Measurements from ENCODE around the gene PTK6.
"Not testable (repeated sequence)": the region's sequence is repeated elsewhere in the genome, so short reads cannot be mapped to it uniquely, and the experiment has no call there.

PTK6 gene

GRCh38 chr20:63536997-63537524 lies at the start of gene PTK6:
PTK6 (minus strand) TSS chr20:63537376; CDS start chr20:63537314, 62 bp downstream.
- DNase-seq (ENCODE audit: low read depth): no peak

- DNase-seq (ENCODE audit: low read depth): no peak
These were observed 49.6 kb upstream of the PTK6 start for GRCh38 chr20:63586797-63587196.

GRCh38 chr20:63585616-63586565 lies 48.7 kb upstream of the PTK6 start:
- no peak for DNase-seq (ENCODE audit: low read depth)

- no peak for DNase-seq (ENCODE audit: low read depth)
These were observed 45.3 kb upstream of the PTK6 start for GRCh38 chr20:63582382-63583063.

GRCh38 chr20:63580796-63581461 lies 43.8 kb upstream of the PTK6 start:
- DNase-seq (ENCODE audit: low read depth): no peak

- no peak for DNase-seq (ENCODE audit: low read depth)
These were observed 42.0 kb upstream of the PTK6 start for GRCh38 chr20:63579017-63579694.

- DNase-seq (ENCODE audit: low read depth): no peak
These were observed 41.2 kb upstream of the PTK6 start for GRCh38 chr20:63578224-63579016.

GRCh38 chr20:63577317-63577894 lies 40.2 kb upstream of the PTK6 start:
- DNase-seq (ENCODE audit: low read depth): no peak

GRCh38 chr20:63576311-63576710 lies 39.1 kb upstream of the PTK6 start:
- DNase-seq (ENCODE audit: low read depth): no peak

GRCh38 chr20:63574829-63575743 lies 37.9 kb upstream of the PTK6 start:
- DNase-seq (ENCODE audit: low read depth): no peak

- DNase-seq (ENCODE audit: low read depth): no peak
These were observed 37.1 kb upstream of the PTK6 start, which contains the start of gene HELZ2 for GRCh38 chr20:63574156-63574828. HELZ2 (minus strand) TSS chr20:63574239; CDS start chr20:63572385, 1,854 bp downstream.

GRCh38 chr20:63573647-63574131 lies 36.5 kb upstream of the PTK6 start:
- DNase-seq (ENCODE audit: low read depth): no peak

- no peak for DNase-seq (ENCODE audit: low read depth)
These were observed 35.8 kb upstream of the PTK6 start for GRCh38 chr20:63572788-63573646.

GRCh38 chr20:63572071-63572787 lies 35.1 kb upstream of the PTK6 start:
- no peak for DNase-seq (ENCODE audit: low read depth)

GRCh38 chr20:63571087-63571478 lies 33.9 kb upstream of the PTK6 start:
- DNase-seq (ENCODE audit: low read depth): not testable (repeated sequence)

- DNase-seq (ENCODE audit: low read depth): no peak
These were observed 33.3 kb upstream of the PTK6 start for GRCh38 chr20:63570281-63571086.

All from CMK (cell line).